CD4-positive, alpha-beta memory T cell (primary cell): Measurements from ENCODE around the gene EPN1. TPM values are rescaled to one million over a fixed set of nuclear protein-coding genes. Genes with fewer than 3 reads are reported as not detected.

Experiments
- CTCF ChIA-PET: fragments of 350-600 bp; sonication (Branson Sonifier 250); formaldehyde crosslinking; loops from one replicate; lab custom pipeline; 2021; ENCODE audit warnings: inconsistent platforms; ENCODE audit not compliant: partially characterized antibody; lab: Charles Lee
- POLR2A ChIA-PET: fragments of 350-600 bp; sonication (Branson Sonifier 250); formaldehyde crosslinking; loops from one replicate; lab custom pipeline; 2021; ENCODE audit not compliant: partially characterized antibody; lab: Charles Lee
- DNase-seq, 5 donors: peaks; one replicate each; pipeline versions ENCODE4 v3.0.0 to v3.0.0-alpha.2; 2020 to 2022; ENCODE audit warnings: mixed read lengths in 1 of 5
- H3K27ac ChIP-seq: one replicate; pipeline ENCODE4 v1.7.0; 2013; ENCODE audit warnings: low read depth, low read length
- H3K27me3 ChIP-seq: 2 replicates; pipeline ENCODE4 v1.7.0; 2013; ENCODE audit warnings: mild to moderate bottlenecking, low read length, moderate library complexity; ENCODE audit not compliant: insufficient read depth
- H3K36me3 ChIP-seq: 2 replicates; pipeline ENCODE4 v1.7.0; 2013; ENCODE audit warnings: mild to moderate bottlenecking, low read length, moderate library complexity; ENCODE audit not compliant: insufficient read depth
- H3K4me1 ChIP-seq: 2 replicates; pipeline ENCODE4 v1.7.0; 2013; ENCODE audit warnings: mild to moderate bottlenecking, low read length, moderate library complexity; ENCODE audit not compliant: insufficient read depth
- H3K4me3 ChIP-seq, 2 donors: one replicate each; pipeline ENCODE4 v1.7.0; 2013; ENCODE audit warnings: low read length in 2 of 2, mild to moderate bottlenecking in 1 of 2
- H3K9me3 ChIP-seq, 2 donors: one replicate each; pipeline ENCODE4 v1.7.0; 2013; ENCODE audit warnings: low read length in 2 of 2, control low read depth in 1 of 2; ENCODE audit not compliant: control insufficient read depth in 1 of 2
- H3K27ac Mint-ChIP-seq, 7 donors: one replicate each; pipeline ENCODE4 v1.8.0; 2020 to 2021; ENCODE audit warnings: mixed read lengths in 7 of 7, mild to moderate bottlenecking in 6 of 7, inconsistent platforms in 3 of 7, moderate library complexity in 3 of 7
- H3K27me3 Mint-ChIP-seq, 2 donors: one replicate each; pipeline ENCODE4 v1.8.0; 2020 to 2021; ENCODE audit warnings: mixed read lengths in 2 of 2
- H3K36me3 Mint-ChIP-seq, 2 donors: one replicate each; pipeline ENCODE4 v1.8.0; 2020 to 2021; ENCODE audit warnings: mixed read lengths in 2 of 2, inconsistent platforms in 1 of 2, mild to moderate bottlenecking in 1 of 2
- H3K4me1 Mint-ChIP-seq, 4 donors: one replicate each; pipeline ENCODE4 v1.8.0; 2020 to 2021; ENCODE audit warnings: mixed read lengths in 4 of 4, mild to moderate bottlenecking in 1 of 4
- H3K4me3 Mint-ChIP-seq, 8 donors: one replicate each; pipeline ENCODE4 v1.8.0; 2020 to 2021; ENCODE audit warnings: mixed read lengths in 8 of 8, mild to moderate bottlenecking in 7 of 8, moderate library complexity in 6 of 8, inconsistent platforms in 3 of 8
- H3K9me3 Mint-ChIP-seq, 8 donors: one replicate each; pipeline ENCODE4 v1.8.0; 2020 to 2021; ENCODE audit warnings: mixed read lengths in 8 of 8, mild to moderate bottlenecking in 5 of 8, inconsistent platforms in 3 of 8, moderate library complexity in 1 of 8
- intact Hi-C: fragments of 100-400 bp; cut with micrococcal nuclease; formaldehyde crosslinking; loops from one replicate; pipeline ENCODE4 v1.15.1; 2023
- polyA plus RNA-seq, 2 donors: library from polyadenylated mRNA; unstranded; fragments of 300-500 nt; fragmentation: Illumina TruSeq; gene quantifications; one replicate each; pipeline ENCODE4 v1.2.3, GENCODE V29; 2021
- total RNA-seq, 2 experiments: library from RNA; stranded (reverse); gene quantifications; one replicate each; pipeline ENCODE4 v1.2.3, GENCODE V29; 2021

Gene EPN1
- total and polyA plus RNA-seq, 4 experiments from 2014 or later = 3.9 to 56.9 (median 34.7) TPM

DNA sequence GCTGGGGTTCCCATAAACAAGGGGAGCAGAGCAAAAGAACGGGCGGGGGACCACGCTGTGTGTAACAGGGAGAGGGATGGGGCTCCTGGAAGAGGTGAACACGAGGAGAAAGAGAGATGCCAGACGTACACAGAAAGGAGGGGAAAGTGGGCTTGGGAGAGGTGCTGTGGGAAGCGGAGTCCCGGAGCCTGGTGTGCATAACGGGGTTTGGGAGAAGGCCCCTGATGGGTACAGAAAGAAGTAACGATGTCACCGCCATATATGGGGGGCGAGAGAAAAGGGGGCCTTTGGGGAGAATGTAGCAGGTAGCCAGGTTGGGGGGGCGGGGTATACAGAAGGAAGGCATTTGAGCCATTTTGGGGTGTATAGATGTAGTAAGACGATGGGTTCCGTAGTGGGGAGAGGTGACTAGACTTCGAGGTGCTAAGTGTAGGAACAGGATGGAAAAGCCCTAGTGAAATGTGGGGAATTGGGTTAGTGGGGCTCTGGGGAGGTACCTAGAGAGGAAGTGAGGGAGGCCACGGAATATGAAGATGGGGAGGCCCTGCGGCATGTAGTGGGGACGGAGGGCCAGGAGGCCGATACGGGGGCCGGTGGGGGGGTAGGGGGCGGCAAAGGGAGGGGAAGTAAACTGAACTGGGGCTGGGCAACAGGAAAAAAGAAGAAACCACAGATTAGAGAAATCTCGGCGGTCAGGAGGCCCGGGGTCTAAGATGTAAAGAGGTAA, 33.4 kb upstream of the EPN1 start:
- peaks cover 36 to 71% (median 53%) of the 10 kb centered on the region in 4 donors for H3K4me1 Mint-ChIP-seq
- peaks cover 14 to 22% of the 10 kb centered on the region in 2 donors for H3K36me3 Mint-ChIP-seq
- H3K4me3 ChIP-seq = peak overlapping the region; percentile 78 to 83
- peaks cover 51% of the 10 kb centered on the region for H3K4me1 ChIP-seq
- DNase-seq = peak in 2 of 5 donors; percentile 37 to 67
- H3K36me3 ChIP-seq = peaks cover 7% of the 10 kb centered on the region
- ChIA-PET CTCF (interaction anchor here (0.6 to 1.9 kb wide), 5 partner anchors 9 to 15 kb away, joined by 3 to 10 read pairs (median 4); no protein-coding TSS in a partner anchor), POLR2A (interaction anchor here (1.2 to 9.9 kb wide), 14 partner anchors 8 to 1452 kb away, joined by 3 to 91 read pairs (median 10); partner anchors contain the start of genes FIZ1, MBOAT7, U2AF2 and ZNF524)
- peak overlapping the region; percentile 82 to 94 (median 88) for H3K4me3 Mint-ChIP-seq
- no peaks in the 10 kb centered on the region for H3K27me3 ChIP-seq
- H3K9me3 ChIP-seq = no peaks in the 10 kb centered on the region
- peaks cover 0 to 1% (median 0%) of the 10 kb centered on the region in 8 donors for H3K9me3 Mint-ChIP-seq
- peak overlapping the region; percentile 69 for H3K27ac ChIP-seq
- no peaks in the 10 kb centered on the region for H3K27me3 Mint-ChIP-seq
- intact Hi-C loops = loop anchor here (5.0 kb wide), 3 partner anchors 34 to 524 kb away; partner anchors contain the start of genes PPP1R12C, UBE2S and ZNF865
- peak overlapping the region; percentile 79 to 95 (median 92) for H3K27ac Mint-ChIP-seq

- intact Hi-C loops = loop anchor here (1.0 to 5.0 kb wide), 6 partner anchors 7 to 525 kb away; partner anchors contain the start of genes EPN1, PPP1R12C, UBE2S and ZNF865
- Mint-ChIP-seq H3K36me3 (peaks cover 14 to 23% of the 10 kb centered on the region in 2 donors), H3K4me3 (peak overlapping the region; percentile 86 to 96 (median 92)), H3K9me3 (peaks cover 0 to 1% (median 0%) of the 10 kb centered on the region in 8 donors), H3K4me1 (peaks cover 35 to 67% (median 51%) of the 10 kb centered on the region in 4 donors), H3K27me3 (no peaks in the 10 kb centered on the region), H3K27ac (peak overlapping the region; percentile 90 to 99 (median 95))
- CTCF ChIA-PET = interaction anchor here (0.6 to 1.9 kb wide), 6 partner anchors 9 to 16 kb away, joined by 3 to 10 read pairs (median 4); no protein-coding TSS in a partner anchor
- Histone ChIP-seq H3K36me3 (peaks cover 7% of the 10 kb centered on the region), H3K4me1 (peaks cover 47% of the 10 kb centered on the region), H3K27me3 (no peaks in the 10 kb centered on the region), H3K4me3 (peak overlapping the region; percentile 78 to 83), H3K9me3 (no peaks in the 10 kb centered on the region), H3K27ac (peak overlapping the region; percentile 69)
- POLR2A ChIA-PET = interaction anchor here (0.9 to 4.0 kb wide), 18 partner anchors 9 to 1453 kb away, joined by 3 to 84 read pairs (median 4); partner anchors contain the start of genes FIZ1, HSPBP1, MBOAT7 and PPP6R1
- DNase-seq = no peak
Observed at GRCh38 chr19:55642153-55643002, 32.6 kb upstream of the EPN1 start.

- H3K27ac Mint-ChIP-seq = peak within 1 kb of the TSS; percentile 87 to 99 (median 94)
Observed at GRCh38 chr19:55643003-55643886, 31.8 kb upstream of the EPN1 start, which contains the start of gene ZNF581. ZNF581 (plus strand) TSS chr19:55643649; CDS start chr19:55644572, 923 bp downstream.

GRCh38 chr19:55643887-55644176, 31.2 kb upstream of the EPN1 start:
- Mint-ChIP-seq H3K9me3 (peaks cover 0 to 1% (median 0%) of the 10 kb centered on the region in 8 donors), H3K4me1 (peaks cover 29 to 61% (median 45%) of the 10 kb centered on the region in 4 donors), H3K27ac (peak overlapping the region; percentile 73 to 93 (median 89)), H3K36me3 (peaks cover 9 to 17% of the 10 kb centered on the region in 2 donors), H3K27me3 (no peaks in the 10 kb centered on the region), H3K4me3 (peak overlapping the region; percentile 83 to 96 (median 92))
- Histone ChIP-seq H3K27ac (peak overlapping the region; percentile 69), H3K27me3 (no peaks in the 10 kb centered on the region), H3K36me3 (peaks cover 7% of the 10 kb centered on the region), H3K4me1 (peaks cover 52% of the 10 kb centered on the region), H3K4me3 (peak overlapping the region; percentile 52 to 83), H3K9me3 (no peaks in the 10 kb centered on the region)
- intact Hi-C loops = loop anchor here (1.0 to 5.0 kb wide), 6 partner anchors 9 to 527 kb away; partner anchors contain the start of genes EPN1, PPP1R12C, UBE2S and ZNF865
- CTCF ChIA-PET = interaction anchor here (4.1 kb wide), 1 partner anchor 12 kb away, joined by 36 read pairs; no protein-coding TSS in a partner anchor
- POLR2A ChIA-PET = interaction anchor here (2.1 to 4.0 kb wide), 3 partner anchors 10 to 44 kb away, joined by 23 to 84 read pairs (median 51); partner anchors contain the start of genes FIZ1, U2AF2 and ZNF524
- no peak for DNase-seq

More at GRCh38 chr19:55643003-55643886, 31.8 kb upstream of the EPN1 start, which contains the start of gene ZNF581:
- CTCF ChIA-PET = interaction anchor here (1.0 to 1.9 kb wide), 3 partner anchors 10 to 17 kb away, joined by 3 to 10 read pairs (median 6); no protein-coding TSS in a partner anchor
- POLR2A ChIA-PET = interaction anchor here (0.9 to 4.0 kb wide), 18 partner anchors 9 to 1454 kb away, joined by 3 to 84 read pairs (median 4); partner anchors contain the start of genes FIZ1, HSPBP1, MBOAT7 and PPP6R1
- peaks cover 30 to 63% (median 47%) of the 10 kb centered on the region in 4 donors for H3K4me1 Mint-ChIP-seq
- H3K4me3 Mint-ChIP-seq = peak within 1 kb of the TSS; percentile 86 to 96 (median 92)
- no peaks in the 10 kb centered on the region for H3K27me3 Mint-ChIP-seq
- intact Hi-C loops = loop anchor here (1.0 to 5.0 kb wide), 6 partner anchors 8 to 526 kb away; partner anchors contain the start of genes EPN1, PPP1R12C, UBE2S and ZNF865
- no peaks in the 10 kb centered on the region for H3K27me3 ChIP-seq
- no peaks in the 10 kb centered on the region for H3K9me3 ChIP-seq
- H3K4me3 ChIP-seq = peak within 1 kb of the TSS; percentile 53 to 83
- peaks cover 9 to 17% of the 10 kb centered on the region in 2 donors for H3K36me3 Mint-ChIP-seq
- peaks cover 7% of the 10 kb centered on the region for H3K36me3 ChIP-seq
- H3K4me1 ChIP-seq = peaks cover 46% of the 10 kb centered on the region
- H3K9me3 Mint-ChIP-seq = peaks cover 0 to 1% (median 0%) of the 10 kb centered on the region in 8 donors
- peak; percentile 77 to 85 (median 79) for DNase-seq
- H3K27ac ChIP-seq = peak within 1 kb of the TSS; percentile 69

DNA sequence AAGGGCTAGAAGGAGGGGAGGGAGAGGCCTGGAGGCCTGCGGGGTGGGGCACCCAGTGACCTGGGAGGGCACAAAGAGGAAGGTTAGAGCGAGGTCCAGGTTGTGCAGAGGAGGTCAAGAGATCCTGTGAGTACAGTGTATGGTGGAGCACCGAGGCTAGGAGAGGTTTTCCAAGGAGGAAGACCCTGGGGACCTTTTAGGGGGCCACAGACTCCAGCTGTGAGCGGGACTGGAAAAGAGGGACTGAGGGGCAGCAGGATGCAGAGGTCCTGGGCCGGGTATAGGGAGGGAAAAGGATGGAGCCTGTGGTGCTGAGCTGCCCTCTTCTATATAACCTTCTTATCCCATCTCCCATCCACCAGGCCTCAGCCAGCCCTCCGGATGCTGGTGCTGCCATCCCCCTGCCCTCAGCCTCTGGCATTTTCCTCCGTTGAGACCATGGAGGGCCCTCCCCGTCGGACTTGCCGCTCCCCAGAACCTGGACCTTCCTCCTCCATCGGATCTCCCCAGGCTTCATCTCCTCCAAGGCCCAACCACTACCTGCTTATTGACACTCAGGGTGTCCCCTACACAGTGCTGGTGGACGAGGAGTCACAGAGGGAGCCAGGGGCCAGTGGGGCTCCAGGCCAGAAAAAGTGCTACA, 30.7 kb upstream of the EPN1 start:
- peaks cover 4 to 13% of the 10 kb centered on the region in 2 donors for H3K36me3 Mint-ChIP-seq

More for the DNA sequence above, 30.7 kb upstream of the EPN1 start:
- intact Hi-C loops = loop anchor here (5.0 kb wide), 3 partner anchors 37 to 527 kb away; partner anchors contain the start of genes PPP1R12C, UBE2S and ZNF865
- peak in 1 of 5 donors; percentile 30 for DNase-seq
- Histone ChIP-seq H3K4me1 (peaks cover 54% of the 10 kb centered on the region), H3K27me3 (no peaks in the 10 kb centered on the region), H3K9me3 (no peaks in the 10 kb centered on the region), H3K27ac (peak overlapping the region; percentile 69), H3K36me3 (peaks cover 7% of the 10 kb centered on the region), H3K4me3 (peak overlapping the region; percentile 52 to 83)
- peak overlapping the region; percentile 83 to 96 (median 92) for H3K4me3 Mint-ChIP-seq
- peaks cover 26 to 56% (median 41%) of the 10 kb centered on the region in 4 donors for H3K4me1 Mint-ChIP-seq
- ChIA-PET POLR2A (interaction anchor here (3.7 to 4.0 kb wide), 2 partner anchors 11 kb away, joined by 51 to 84 read pairs; partner anchors contain the start of gene U2AF2), CTCF (interaction anchor here (4.1 kb wide), 1 partner anchor 12 kb away, joined by 36 read pairs; no protein-coding TSS in a partner anchor)
- H3K9me3 Mint-ChIP-seq = peaks cover 0 to 1% (median 0%) of the 10 kb centered on the region in 8 donors
- no peaks in the 10 kb centered on the region for H3K27me3 Mint-ChIP-seq
- peak overlapping the region; percentile 73 to 93 (median 89) for H3K27ac Mint-ChIP-seq
